GM21447 (cell line): ENCODE results near the gene IMMP2L.
A peak's percentile ranks its signal among the peaks of the same experiment; 100 is the strongest.
"Not testable (repeated sequence)": the region's sequence is repeated elsewhere in the genome, so short reads cannot be mapped to it uniquely, and the experiment has no call there.

Experiments
- ATAC-seq: cut with Tn5 transposase; IDR thresholded peaks from one replicate; pipeline ENCODE4 v1.9.1; 2021; ENCODE audit not compliant: unreplicated experiment

The IMMP2L gene

DNA sequence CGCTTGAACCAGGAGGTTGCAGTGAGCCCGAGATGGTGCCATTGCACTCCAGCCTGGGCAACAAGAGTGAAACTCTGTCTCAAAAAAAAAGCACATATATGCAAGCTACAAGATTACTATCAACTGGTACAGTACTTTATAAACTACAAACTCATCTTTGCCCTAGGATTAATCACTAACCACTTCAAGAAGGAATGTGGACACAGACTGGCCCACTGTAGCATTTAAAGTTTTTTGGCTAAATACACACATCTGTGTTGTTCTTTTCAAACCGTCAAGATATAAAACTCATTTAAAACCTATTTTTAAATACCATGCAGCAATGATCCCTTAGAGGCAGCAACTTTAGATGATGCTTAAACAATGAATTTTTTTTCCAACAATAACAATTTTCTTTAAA lies 205.4 kb downstream of the IMMP2L start:
- no peak for ATAC-seq

DNA sequence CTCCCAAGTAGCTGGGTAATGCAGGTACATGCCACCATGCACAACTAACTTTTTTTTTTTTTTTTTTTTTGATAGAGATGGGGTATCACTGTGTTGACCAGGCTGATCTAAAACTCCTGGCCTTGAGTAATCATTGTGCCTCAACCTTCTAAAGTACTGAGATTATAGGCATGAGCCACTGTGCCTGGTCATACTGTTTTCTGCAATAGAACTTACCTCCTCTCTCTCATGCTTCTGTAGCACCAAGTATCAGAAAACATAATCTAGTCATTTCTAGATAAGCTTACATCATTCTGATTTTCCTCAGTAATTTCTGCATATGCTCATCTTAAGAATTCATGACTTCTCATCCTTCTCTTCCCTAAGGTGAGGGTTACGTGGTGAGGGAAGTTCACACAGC lies 210.0 kb downstream of the IMMP2L start:
- no peak for ATAC-seq

DNA sequence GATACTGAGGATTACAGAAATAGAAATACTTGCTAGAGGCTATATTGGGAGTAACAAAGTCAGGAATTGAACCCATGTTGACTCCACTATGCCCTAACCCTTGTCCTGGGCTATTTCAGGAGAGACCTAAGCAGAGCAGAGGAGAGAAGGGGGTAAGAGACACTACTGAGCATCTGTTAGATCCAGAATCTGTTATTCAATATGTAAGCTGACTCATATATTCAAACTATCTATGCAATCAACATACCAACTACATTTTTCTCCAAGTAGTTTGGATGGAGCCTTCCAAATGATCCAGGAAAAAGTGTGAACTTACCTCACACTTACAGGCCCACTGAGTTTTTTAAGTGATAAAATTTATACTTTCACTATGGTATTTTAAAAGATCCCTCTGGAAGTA lies 216.1 kb downstream of the IMMP2L start:
- no peak for ATAC-seq

DNA sequence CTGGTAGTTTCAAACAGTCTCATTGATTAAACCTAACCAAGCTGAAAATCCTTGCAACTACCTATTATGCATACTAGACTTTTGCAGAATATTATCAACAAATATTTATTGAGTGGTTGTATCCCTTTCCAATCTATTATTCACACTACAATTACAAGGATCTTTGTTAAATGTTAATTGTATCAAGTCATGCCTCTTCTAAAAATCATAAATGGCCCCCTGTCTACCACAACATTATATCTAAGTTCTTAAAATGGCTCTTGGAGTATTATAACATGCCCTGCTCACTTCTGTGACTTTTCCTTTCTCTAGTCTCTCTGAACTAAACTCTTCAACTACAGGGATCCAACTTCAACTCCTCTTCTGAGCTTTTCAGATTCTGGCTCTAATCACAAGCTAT lies 219.3 kb downstream of the IMMP2L start:
- no peak for ATAC-seq

DNA sequence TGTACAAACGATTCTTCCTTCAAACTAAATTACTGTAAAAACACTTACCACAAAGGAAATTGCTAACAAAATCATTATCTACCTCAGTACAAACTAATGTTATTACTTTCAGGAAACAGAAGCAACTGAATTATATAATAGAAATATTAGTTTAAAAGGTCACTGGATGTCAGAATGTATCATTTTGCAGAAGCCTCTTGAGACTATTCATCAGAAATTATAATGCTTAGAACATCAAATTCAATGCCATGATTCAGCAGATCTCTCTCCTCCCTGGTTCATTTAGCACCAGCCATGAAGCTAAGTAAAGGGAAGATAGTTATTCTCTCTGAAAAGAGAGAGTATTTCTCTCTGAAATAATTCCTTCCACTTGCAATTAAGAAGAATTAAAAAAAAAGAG lies 223.3 kb downstream of the IMMP2L start:
- no peak for ATAC-seq

DNA sequence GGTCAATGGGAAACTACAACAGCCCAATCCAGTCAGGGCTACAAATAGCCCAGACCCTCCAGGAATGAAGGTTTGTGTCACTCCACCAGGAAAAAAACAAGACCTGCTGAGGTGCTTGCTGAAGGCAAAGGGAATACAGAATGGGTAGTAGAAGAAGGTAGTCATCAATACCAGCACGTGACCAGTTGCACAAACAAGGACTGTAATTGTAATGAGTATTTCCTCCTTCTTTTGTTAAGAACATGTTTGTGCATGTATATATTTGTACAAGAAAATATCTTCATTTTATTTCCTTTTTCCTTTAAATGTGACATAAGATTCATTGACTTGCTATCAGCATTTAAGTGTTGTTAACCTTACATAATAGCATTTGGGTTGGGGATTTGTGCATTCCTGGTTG lies 229.3 kb downstream of the IMMP2L start:
- ATAC-seq: no peak

DNA sequence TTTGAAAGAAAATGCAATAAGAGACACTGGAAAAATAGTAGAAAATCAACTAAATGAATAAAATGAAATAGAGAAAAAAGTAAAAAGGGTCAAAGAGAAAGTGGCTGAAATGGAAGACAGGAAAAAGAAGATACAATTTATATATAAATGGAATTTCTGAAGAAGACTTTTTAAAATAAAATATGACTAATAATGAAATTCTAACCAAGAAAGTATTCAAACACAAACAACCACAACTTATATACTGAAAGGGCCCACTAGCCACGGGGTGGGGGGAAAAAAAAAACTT lies 232.1 kb downstream of the IMMP2L start:
- no peak for ATAC-seq

DNA sequence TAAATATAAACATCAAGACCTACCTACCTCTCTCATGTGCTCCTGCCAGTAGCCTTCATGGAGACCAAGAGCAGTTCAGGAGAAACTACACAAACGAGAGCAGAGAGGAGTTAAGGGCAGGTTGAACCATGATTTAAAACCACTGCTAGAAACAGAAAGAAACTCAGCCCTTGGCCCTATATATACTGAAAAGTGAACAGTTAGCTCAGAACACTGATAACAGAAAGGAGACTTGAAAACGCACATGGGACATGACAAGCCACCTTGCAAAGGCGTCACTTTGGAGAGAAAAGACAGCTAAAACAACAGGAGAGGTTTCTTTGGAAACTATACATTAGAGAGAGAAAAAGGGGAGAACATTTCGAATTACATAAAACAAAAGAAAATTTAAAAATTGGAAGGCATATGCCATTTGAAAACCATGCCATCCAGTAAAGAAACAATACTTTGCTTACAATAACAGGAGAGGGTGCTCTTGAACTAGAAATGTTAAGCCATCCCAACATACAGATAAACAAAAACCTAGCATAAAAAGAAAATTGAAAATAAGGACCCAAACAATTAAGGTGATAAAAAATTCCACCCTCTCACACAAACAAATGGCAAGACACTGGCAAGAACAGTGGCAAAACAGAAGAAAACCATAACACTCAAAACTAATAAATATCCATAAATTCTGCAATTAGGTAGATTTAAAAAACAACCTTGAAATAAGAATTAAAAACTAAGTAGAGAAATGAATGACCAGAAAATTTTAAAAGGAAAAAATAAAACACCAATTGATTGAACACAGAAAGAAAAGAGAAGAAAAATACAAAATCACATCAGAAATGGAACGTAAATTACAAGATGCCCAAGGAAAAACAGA lies 232.7 kb downstream of the IMMP2L start:
- peak; percentile 62 for ATAC-seq

DNA sequence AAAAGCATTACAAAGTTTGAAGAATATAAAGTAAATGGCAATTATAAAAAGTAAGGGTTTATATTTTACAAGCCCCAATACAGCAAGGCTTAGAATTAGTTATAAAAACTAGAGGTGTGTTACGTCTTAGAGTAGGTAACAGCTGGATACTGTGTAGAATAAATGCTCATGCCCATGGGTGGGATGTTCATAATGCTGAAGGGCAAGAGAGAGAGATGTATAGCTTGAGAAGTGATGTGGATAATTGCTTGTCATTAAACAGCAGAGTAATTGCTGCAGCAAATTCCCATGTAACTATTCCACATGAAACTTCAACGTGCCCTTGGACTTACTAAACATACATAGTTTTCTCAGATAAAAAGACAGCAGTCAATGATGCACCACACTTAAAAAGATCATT lies 233.8 kb downstream of the IMMP2L start:
- ATAC-seq: no peak

DNA sequence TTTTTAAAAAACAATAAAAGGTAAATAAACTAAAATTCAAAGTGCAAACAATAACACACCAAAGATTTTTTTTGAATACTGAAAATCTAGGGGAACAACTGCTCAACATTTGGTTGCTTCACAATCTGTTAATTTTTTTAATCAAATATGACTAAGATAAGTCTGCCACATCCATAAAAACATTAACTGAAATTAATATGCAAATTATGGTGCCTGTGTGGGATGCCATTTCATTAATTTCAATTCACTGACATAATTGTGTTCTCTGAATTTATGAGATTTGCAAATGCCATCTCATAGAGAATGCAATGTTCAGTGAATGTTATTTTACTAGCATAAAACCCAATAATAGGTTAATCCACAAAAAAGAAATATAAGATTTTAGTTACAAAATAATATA lies 237.5 kb downstream of the IMMP2L start:
- ATAC-seq: no peak

DNA sequence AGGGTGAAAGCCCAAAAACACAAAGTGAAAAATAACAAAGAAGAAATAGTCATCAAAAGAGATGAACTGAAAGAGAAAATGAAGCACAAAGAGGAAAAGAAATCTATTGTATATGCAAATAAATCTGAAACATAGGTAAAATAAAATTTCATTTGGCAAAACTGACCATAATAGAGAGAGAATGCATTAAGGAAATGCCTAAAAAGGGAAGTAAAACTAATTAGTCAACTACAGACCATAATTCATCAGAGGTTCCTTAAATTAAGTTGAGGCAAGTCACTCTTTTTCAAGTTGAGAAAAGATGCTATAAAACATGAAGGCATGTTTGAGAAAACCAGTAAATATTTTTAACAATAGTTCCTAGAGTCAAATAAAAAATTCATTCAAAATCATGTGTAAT lies 238.1 kb downstream of the IMMP2L start:
- no peak for ATAC-seq

DNA sequence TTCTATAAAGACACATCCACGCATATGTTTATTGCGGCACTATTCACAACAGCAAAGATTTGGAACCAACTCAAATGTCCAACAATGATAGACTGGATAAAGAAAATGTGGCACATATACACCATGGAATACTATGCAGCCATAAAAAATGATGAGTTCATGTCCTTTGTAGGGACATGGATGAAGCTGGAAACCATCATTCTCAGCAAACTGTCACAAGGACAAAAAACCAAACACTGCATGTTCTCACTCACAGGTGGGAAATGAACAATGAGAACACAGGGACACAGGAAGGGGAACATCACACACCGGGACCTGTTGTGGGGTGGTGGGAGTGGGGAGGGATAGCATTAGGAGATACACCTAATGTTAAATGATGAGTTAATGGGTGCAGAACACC lies 238.6 kb downstream of the IMMP2L start:
- not testable (repeated sequence) for ATAC-seq

DNA sequence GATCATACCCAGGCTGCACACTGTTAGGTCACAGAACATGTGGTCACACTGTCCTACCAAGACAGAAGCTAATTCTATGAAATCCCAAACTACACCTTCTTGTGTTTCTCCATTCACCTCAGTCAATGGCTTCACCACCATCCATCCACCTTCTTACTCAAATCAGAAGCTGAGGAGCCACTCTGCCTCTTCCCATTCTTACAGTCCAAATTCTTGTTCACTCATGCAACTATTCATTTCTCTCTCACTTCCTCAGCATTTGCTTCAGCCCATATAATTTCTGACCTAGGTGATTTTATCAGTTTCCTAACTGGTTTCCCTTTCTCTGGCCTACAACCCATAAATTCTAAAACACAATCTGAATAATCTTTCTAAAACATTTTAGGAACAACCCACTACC lies 242.2 kb downstream of the IMMP2L start:
- ATAC-seq: no peak

DNA sequence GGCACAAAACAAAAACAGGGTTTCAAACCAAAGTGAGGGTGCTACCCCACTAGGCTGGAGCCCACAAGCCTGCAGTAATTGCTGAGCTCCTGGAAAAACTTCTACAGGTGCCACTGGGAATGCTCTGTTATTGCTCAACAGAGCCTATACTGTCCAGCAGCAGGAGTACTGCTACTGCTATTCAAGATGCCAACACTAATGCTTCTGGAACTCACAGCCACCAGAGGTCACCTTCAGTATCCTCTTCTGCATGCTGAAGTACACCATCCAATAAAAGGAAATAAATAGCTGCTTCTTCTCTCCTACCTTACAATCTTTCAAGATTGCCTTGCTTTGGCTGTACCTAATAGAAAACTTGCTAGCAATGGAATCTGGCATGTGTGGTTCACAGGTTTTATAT lies 249.3 kb downstream of the IMMP2L start:
- no peak for ATAC-seq

DNA sequence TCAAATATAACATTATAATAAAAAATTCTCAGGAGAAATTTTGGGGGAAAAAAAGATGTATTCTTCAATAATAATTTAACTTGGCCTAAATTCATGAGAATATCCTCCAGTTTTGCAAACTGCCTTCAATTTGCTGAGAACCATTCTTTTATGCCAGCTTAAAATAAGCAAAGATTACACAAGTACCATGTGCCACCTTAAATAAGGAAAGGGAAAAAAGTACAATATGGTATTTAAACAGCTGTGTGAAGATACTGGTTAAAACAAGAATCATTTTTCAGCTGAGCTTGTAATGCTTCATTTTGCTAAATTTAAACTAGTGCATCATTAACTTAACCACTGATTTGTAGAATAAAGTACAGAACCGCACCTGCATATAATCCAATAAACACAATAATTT lies 253.6 kb downstream of the IMMP2L start:
- ATAC-seq: no peak

DNA sequence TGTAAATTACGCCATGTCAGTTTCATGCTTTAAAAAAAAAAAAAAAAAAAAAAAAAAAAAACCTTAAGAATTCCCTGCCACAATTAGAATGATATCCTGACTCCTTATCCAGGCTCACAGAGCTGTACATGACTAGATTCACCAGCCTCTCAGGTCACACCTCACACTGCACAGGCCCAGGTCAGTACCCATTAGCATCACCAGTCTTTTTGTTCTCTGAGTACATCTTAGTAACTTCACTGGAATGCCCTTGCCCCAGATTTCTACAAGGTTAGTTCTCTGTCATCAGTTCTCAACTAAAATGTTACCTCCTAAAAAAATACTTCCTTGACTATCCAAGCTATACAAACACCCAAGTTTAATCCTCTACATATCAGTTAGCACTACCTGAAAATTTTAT lies 260.4 kb downstream of the IMMP2L start:
- ATAC-seq: no peak

DNA sequence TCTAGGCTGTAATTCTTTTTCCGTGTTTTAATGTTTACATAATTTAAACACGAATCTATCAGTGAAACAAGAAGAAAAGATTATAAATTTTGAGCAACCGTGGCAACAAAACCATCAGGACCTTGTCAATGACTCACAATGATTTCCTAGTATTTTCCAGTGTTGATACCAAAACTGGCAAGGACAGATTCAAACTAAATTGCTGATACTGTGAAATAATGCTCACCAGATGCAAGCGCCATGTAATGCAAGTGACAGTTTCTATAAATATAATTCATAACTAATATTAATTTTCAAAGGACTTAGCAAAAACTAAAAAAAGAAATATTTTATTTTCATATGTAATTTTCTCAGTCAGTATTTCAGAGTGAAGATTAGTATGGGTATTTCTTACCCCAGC lies 267.8 kb downstream of the IMMP2L start:
- no peak for ATAC-seq

DNA sequence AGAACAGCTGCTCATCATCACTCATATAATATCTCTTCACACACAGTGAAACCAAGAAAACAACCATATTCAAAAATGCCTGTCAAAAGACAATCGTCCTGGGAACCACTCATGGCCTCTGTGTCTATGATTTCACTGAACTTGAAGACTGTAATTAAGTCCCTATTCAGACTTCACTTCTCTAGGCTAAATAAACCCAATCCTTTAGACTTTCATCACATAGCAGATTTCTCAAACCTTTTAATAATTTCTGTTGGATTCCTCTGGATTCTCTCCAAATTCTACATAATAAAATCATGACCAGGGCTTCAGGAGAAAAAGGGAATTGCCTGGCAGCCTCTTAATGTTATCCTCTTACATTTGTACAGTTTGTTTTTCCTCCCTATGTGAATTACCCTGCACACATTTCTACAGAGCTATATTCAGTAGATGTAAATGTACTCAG lies 270.2 kb downstream of the IMMP2L start:
- no peak for ATAC-seq

DNA sequence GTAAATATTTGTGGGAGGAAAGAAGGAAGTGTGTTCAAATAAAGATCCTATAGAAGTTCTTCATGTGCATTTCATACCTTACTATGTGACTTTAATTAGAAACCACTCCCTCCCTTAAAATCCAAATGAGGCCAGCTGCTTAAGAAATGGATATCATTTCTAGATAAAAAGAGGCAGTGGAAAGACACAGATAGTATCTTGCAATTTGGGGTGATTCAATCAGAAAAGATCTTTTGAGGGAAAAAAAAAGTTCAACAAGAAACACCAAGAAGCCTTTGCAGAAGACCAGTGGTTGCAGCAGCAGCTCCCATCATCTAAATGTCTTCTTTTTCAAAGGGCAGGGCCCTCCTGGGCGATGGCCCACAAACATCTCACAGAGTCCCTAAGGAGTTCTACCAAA lies 271.3 kb downstream of the IMMP2L start:
- ATAC-seq: no peak

DNA sequence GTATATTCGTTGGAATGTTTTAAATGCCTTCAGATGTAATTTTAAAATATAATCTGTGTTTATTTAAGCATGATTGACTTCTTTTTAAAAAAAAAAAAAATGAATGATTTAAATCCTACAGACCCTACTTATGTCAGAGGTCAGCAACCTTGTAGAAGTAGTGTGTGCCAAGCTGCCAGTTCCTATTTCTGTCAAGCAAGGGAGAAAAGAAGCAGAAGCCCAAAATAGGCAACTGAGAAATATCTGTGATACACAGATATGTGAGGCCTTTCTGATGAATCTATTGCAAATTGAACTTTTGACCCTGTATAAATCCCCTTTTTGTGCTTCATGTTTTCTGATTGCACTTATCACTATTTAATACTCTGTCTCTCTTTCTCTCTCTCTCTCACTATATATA lies 271.9 kb downstream of the IMMP2L start:
- no peak for ATAC-seq

DNA sequence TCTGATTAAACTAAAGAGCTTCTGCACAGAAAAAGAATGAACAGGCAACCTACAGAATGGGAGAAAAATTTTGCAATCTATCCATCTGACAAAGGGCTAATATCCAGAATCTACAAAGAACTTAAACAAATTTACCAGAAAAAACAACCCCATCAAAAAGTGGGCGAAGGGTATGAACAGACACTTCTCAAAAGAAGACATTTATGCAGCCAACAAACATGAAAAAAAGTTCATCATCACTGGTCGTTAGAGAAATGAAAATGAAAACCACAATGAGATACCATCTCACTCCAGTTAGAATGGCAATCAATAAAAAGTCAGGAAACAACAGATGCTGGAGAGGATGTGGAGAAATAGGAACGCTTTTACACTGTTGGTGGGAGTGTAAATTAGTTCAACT lies 273.9 kb downstream of the IMMP2L start:
- not testable (repeated sequence) for ATAC-seq

DNA sequence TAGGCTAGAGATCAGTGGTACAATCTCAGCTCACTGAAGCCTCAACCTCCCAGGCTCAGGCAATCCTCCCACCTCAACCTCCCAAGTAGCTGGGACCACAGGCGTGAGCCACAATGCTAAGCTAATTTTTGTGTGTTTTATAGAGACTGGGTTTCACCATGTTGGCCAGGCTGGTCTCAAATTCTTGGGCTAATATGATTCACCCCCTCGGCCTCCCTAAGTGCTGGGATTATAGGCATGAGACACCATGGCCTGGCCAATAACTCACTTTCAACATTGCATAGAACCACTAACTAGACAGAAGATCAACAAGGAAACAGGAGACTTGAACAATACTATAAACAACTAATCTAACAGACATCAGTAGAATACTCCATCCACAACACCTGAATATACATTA lies 279.7 kb downstream of the IMMP2L start:
- ATAC-seq: no peak

DNA sequence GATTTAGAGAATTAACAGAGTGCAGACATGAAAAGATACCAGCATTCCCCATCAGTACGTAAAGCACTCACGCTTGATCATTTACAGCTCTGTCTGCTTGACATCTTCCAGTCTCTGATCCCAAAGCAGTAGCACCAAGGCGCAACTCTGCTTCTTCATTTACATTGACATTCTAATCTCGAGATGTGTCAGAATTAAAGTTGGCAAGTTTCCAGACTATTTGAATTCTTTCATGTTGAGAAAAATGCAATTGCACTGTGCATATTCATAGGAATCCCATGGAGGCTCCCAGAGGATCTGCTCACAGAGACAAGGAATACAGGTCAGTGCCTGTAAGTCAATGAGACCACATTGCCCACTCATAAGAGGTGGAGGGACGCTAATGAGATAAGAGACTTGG lies 287.4 kb downstream of the IMMP2L start:
- ATAC-seq: no peak
